HEK293T (cell line): ENCODE results near the gene INA.

Source experiments
- ARNT ChIP-seq: fragments of 450-650 bp; IDR thresholded peaks from 2 replicates; pipeline ENCODE4 v1.6.1; 2017; ENCODE audit warnings: mild to moderate bottlenecking
- BHLHE40 ChIP-seq: fragments of 450-650 bp; IDR thresholded peaks from 2 replicates; pipeline ENCODE4 v1.6.1; 2016; ENCODE audit warnings: mild to moderate bottlenecking, moderate library complexity, borderline replicate concordance
- CTBP1 ChIP-seq: fragments of 450-650 bp; IDR thresholded peaks from 2 replicates; pipeline ENCODE4 v1.6.1; 2016; ENCODE audit warnings: borderline replicate concordance
- ELF4 ChIP-seq: fragments of 450-650 bp; IDR thresholded peaks from 2 replicates; pipeline ENCODE4 v1.6.1; 2017; ENCODE audit warnings: antibody characterized with exemption
- FOXA1 ChIP-seq: fragments of 450-650 bp; IDR thresholded peaks from 2 replicates; pipeline ENCODE4 v1.6.1; 2016; ENCODE audit warnings: mild to moderate bottlenecking
- FOXK2 ChIP-seq: fragments of 450-650 bp; IDR thresholded peaks from 2 replicates; pipeline ENCODE4 v1.6.1; 2016; ENCODE audit warnings: mild to moderate bottlenecking
- FOXM1 ChIP-seq: fragments of 450-650 bp; IDR thresholded peaks from 2 replicates; pipeline ENCODE4 v1.6.1; 2017; ENCODE audit warnings: mild to moderate bottlenecking, borderline replicate concordance
- L3MBTL2 ChIP-seq: fragments of 450-650 bp; conservative IDR thresholded peaks from 2 replicates; pipeline ENCODE4 v1.6.1; 2016; ENCODE audit warnings: mild to moderate bottlenecking
- LEF1 ChIP-seq: fragments of 450-650 bp; IDR thresholded peaks from 2 replicates; pipeline ENCODE4 v1.6.1; 2017; ENCODE audit warnings: mild to moderate bottlenecking, borderline replicate concordance
- NFRKB ChIP-seq: fragments of 450-650 bp; IDR thresholded peaks from 2 replicates; pipeline ENCODE4 v1.6.1; 2016; ENCODE audit warnings: mild to moderate bottlenecking, moderate library complexity
- PKNOX1 ChIP-seq: fragments of 450-650 bp; IDR thresholded peaks from 2 replicates; pipeline ENCODE4 v1.6.1; 2016
- SP1 ChIP-seq: fragments of 450-650 bp; IDR thresholded peaks from 2 replicates; pipeline ENCODE4 v1.6.1; 2017
- TARDBP ChIP-seq: fragments of 450-650 bp; IDR thresholded peaks from 2 replicates; pipeline ENCODE4 v1.6.1; 2016

GRCh38 chr10:103241262-103242011 lies 35.5 kb upstream of the INA start:
- TF ChIP-seq SP1 (no peak), FOXM1 (no peak), NFRKB (no peak), L3MBTL2 (no peak), PKNOX1 (no peak), FOXK2 (no peak), BHLHE40 (no peak), CTBP1 (no peak), ELF4 (no peak), LEF1 (no peak), FOXA1 (no peak), ARNT (no peak), TARDBP (no peak)
